Measurements from ENCODE around the gene POU3F1.
"Not testable (repeated sequence)": the region's sequence is repeated elsewhere in the genome, so short reads cannot be mapped to it uniquely, and the experiment has no call there.

The POU3F1 gene

DNA sequence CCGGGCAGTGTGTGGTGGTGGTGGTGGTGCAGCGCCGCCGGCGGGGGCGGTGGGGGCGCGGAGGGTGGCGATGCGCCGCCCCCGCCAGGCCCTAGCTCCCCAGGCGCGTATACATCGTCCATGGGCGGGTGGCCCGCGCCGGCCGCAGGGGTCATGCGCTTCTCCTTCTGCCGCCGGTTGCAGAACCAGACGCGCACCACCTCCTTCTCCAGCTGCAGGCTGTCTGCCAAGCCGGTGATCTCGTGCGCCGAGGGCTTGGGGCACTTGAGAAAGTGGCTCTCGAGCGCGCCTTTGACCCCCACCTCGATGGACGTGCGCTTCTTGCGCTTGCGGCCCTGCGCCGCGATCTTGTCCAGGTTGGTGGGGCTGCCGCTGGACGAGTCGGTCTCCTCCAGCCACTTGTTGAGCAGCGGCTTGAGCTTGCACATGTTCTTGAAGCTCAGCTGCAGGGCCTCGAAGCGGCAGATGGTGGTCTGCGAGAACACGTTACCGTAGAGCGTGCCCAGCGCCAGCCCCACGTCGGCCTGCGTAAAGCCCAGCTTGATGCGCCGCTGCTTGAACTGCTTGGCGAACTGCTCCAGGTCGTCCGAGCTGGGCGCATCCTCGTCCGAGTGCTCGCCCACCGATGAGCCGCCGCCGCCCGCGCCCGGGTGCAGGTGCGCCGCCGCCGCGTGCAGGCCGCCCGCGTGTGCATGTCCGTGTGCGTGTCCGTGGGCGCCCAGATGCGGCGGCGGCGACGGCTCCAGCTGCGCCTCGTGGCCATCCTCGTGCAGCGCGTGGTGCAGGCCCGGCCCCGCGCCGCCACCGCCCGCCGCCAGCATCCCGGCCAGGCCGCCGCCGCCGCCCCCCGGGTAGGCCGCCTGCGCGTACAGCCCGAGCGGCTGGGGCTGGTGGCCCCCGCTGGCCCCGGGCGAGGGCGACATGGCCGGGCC, 926 bp downstream of the POU3F1 start:
- peak; percentile 37 for DNase-seq

DNA sequence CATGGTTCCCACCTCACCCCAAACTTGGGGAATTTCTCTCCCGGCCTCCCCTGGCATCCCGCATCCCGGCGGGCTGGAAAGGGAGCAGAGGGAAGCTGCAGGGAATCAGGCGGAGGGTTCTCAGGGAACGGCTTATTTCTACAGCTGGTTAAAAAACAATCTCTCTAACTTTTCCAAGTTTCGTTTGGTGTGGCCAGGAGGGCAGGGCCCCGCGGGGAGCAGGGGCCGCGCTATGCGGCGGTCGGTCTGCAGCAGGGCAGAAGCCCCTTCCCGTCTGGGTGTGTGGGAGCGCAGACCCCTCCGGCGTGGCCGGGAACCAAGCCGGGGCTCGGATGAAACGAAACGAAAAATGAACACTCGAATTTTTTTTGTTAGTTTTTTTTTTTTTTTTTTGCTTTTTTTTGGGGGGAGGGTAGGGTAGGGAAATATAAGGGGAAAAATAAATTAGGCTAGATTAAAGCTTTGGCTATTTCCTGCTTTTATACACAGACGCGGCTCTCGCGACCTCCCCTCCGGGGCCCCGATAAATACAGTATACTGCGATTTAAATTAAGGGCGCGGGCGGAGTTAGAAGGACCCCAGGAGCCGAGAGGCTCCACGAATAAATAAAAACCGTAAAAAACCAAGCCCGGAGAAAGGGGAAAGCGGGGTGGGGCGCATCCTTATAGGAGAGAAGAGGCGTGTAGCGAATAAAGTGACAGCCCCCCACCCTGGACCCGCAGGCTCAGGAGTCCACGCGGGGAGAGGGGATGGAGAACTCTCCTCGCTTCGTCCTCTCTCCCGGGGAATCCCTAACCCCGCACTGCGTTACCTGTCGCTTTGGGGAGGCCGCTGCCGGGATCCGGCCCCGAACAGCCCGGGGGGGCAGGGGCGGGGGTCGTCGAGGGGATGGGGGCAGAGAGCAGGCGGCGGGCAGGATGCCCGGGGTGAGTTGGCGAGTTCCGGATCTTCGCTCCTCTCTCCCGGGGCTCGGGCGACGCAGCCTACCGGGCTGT, 2.1 kb downstream of the POU3F1 start:
- DNase-seq = no peak

DNA sequence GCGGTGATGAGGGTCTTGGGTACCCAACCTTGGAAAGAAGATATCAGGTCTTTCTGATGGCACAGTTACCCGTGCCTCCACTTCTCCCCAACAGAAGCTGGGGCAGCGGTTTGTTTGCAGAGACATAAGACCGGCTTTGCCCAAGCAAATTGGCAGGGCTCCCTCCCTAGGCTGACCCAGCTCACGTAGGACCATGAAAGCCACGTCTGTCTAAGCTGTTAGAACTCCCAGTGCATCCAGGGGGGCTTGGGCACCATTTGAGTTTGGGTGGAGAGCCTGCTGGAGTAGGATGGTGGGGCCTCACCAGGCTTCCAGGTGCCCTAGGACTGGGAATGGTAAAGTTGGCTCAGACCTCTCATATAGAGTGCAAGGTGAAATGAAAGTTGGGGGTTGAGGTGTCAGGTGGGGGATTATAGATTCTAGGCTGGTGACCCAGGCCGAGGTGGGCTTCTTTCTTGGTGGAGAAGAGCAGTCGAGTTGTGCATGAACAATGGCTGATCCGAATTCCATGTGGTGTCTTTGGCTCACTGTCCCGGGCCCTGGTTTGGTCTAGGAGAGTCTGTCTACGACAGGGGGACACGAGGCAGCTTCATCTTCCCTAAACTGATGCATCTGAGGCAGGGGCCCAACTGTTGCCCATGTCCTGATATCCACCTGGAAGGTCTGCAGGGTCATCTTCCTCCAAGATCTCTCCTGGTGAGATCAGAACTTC, 3.4 kb downstream of the POU3F1 start:
- no peak for DNase-seq

DNA sequence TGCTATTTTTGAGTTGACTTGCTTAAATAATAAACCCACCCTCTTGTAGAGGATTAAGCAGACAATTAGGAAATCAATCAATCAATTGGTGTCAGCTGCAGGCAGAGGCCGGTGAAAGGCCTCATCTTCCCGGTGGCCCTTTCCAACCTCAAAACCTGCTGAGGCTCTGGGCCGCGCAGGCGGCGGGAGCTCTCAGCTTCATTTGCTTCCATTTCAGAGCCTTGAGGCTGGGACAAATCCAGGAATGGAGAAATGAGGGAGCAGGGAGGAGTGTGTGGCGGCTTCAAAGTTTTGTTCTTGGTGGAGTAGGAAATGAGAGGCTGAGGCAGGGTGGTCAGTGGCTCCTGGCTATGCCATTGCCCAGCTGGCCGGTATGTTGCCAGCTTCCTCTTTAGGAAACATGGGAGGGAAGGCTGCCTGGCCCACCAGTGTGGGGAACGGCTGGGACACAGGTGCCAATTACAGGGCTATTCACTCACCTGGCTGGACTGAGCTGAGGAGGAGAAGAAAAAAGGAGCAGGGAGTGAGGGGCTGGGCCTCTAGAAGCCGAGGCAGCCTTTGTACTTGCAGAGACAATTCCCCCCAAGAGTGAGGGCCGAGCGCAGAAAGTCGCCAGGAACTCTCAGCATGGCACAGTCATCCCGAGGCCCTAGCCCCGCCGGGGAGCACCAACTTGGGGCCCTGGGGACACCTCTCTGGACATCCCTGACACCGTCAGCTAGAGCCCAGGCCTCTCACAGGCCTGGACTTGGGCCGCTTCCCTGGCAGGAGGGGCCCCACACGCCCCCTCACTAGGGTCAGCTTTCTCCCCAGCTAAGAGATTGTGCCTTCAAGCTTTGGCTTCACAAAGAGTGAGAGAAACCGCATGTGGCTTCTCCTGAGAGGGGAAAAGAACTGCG, 4.4 kb downstream of the POU3F1 start:
- no peak for DNase-seq

DNA sequence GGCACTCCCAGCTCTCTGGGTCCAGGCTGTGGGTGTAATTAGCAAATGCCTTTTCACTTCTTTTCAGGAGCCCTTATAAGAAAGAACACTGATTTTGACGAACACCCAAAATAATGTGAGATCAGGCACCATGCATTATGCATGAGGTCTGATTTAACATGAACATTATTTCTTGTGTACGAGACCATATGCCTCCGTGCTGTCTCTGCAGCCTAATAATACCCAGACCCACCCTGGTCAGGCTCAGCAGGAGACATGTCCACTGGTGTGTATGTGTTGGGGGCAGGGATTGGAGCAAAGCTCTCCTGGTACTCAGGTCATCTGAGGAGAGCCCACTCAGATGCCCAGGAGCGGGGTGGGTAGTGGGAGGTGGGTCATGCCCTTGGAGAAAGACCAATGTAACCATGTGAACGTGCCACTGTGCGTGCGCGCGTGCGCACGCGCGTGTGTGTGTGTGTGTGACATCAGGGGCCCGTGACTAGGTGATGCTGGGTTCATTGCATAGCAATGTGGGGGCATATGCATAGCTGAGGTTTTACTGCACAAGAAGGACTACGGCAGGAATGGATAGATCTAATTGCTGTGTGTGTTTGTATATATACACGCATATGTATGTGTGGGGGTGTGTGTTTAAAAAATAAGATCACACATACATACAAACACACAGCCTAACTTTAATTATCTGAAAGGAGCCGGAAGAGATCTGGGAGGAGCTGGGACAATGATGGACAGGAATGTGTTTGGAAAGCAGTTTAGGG, 7.1 kb downstream of the POU3F1 start:
- DNase-seq = no peak

DNA sequence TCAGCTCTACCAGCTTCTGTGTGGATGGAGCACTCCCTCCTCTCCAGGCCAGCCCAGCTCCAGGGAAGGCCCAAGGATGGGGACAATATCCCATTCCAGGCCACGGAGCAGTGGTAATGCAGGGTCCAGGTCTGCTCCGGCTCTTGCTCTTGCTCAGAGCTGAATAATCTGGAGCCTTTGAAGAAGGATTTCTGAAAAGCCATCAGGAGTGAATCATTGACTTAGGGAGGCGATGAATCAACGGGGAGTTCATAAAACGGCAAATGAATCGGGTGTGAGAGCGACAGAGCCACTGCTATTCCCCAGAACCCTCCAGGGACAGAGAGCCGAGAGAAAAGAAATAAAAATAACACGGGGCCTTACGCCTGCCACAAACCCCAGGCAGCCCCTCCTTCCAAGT, 7.7 kb downstream of the POU3F1 start:
- DNase-seq = no peak

DNA sequence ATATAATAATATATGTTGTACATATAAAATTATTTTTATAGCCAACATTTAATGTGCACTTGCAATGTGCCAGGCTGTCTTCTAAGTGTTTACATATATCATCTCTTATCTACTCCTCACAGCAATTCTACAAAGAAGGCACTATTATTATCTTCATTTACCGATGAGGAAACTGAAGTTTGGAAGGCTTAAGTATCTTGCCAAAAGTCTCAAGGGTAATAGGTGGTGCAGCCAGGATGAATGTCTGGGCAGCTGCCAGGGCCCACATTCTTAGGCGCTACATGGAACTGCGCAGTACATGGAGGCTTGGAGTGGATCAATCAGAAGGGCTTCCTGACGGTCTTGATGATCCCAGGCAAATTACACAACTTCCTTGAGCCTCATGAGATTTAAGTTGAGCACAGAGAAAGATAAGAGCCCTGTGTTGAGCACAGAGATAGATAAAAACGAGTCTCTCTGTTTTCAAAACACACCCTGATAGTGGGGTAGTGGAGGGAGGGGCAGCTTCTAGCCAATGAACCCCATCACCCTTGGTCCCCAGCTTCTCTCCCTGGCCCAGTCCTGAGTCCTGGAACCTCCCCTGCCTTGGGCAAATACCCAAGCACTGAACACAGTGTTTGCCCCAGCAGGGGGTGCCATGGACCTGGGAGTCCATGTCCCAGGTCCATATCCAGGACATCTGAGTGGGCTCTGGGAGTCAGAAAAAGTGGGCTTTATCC, 9.2 kb downstream of the POU3F1 start:
- no peak for DNase-seq

DNA sequence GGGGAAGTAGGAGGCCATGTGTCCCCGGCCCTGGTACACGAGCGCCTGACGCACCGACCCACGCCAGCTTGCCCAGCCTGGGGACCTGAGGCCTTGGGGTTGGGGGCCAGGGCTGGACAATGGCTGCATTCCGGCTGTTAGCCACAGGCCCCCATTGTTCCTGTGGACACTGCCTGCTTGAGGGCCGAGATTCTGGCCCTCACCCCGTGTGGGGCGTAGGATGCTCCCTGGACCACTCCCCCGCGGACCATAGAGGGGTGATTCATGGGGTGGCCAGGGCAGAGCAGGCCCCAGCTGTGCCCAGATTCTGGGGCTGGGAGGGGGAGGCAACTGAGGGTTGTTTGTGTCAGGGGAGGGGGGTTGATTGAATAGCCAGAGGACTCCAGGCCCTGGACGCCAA, 11.7 kb downstream of the POU3F1 start:
- no peak for DNase-seq

DNA sequence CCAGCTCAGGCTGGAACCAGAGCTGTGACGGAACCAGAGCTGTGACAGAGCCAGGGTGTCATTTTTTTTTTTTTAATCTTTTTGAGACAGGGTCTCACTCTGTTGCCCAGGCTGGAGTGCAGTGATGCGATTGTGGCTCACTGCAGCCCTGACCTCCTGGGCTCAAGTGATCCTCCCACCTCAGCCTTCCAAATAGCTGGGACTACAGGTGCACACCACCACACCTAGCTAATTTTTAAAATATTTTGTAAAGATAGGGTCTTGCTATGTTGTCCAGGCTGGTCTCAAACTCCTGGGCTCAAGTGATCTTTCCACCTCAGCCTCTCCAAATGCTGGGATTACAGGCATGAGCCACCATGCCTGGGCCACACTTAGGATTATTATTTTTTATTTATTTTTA, 13.6 kb downstream of the POU3F1 start:
- DNase-seq = not testable (repeated sequence)

DNA sequence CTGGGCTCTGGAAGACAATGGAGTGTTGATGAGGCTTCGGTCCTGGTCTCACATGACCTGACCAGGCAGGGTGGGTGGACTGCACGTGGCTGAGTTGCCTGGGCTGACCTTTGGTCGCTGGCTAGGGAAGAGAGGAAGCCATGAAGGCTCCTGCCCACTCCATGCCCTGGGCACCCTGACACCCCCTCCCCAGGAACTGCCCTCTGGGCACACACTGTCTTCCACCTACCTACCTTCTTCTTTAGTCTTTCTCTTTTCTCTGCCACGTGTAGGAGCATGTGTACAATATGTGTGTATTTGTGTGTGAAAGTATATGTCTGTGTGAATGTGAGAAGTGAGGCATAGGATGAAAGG, 15.1 kb downstream of the POU3F1 start:
- no peak for DNase-seq

DNA sequence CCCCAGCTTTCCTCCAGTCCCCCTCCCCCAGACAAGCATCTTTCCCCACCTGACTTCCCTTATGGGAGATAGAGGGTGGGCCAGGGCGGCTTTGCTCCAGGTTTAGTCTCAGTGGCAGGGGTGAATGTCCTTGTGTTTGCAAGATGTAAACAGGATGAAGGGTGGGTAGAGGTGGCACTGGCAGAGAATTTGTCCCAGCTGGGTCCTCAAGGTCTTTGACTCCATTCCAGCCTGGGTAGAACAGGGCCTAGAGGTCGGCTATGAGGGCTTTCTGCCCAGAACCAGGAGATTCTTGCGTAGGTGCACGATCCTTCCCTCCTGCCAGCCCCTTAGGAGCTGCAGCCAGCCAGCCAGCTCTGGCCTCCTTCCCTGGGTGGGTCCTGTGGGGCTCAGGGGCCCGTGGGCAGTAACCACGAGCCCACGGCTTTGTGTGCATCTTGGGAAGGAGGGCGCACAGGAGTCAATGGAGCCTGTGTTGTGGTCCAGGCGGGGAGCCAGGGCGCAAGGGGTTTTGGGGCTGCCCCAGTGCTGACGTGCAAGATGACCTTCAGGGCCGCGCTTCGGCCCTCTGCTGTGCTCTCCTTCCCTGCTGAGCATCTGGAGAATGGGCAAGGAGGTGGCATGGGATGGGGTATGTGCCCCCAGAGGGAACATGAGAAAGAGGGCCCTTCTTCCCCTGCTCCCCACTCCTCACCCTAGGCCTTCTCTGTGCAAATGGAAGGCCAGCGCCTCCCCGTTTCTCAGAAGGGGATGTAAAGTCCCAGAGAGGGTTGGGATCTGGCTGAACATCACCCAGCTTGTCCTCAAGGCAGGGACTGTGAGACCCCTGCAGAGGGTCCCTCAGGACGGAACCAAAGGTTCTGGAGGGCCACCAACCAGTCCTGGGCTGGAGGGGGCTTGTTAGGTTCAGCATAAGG, 15.7 kb downstream of the POU3F1 start:
- DNase-seq = no peak

DNA sequence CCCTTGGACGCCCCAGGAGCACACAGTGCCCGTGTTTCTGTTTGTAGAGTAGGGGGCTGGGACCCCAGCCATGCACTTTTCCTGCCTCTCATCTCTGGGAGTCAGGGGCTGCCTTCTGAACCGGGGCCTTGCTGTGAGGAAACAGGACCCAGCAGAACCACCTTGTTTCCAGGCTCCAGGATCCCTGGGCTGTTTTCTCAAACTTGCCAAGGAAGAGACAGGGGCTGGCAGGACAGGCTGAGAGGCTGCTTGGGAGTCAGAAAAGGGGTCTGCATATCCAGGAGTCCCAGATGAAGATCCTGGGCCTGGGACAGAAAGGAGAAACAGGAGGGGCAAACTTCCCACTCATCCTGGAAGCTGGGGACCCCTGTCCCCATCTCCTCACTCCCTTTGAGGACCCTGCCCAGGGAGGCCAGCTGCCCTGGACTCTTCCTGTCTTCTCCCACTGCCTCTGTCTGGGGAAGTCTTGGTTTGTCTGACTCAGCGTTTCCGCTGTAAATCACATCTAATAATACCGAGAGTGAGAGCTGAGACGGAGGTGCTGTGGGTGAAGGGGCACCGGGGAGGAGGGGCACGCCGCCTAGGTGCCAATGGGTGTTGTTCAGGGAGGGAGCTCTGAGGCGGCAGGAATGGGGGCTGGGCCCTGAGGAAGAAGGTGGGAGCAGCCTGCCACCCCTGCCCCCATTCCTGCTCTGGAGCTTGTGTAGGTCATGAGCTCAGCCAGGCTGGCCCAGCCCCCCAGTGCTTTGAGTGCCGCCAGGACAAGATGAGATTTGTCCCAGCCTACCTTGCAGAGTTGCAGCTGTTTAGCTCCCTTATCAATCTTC, 16.7 kb downstream of the POU3F1 start:
- DNase-seq = no peak

DNA sequence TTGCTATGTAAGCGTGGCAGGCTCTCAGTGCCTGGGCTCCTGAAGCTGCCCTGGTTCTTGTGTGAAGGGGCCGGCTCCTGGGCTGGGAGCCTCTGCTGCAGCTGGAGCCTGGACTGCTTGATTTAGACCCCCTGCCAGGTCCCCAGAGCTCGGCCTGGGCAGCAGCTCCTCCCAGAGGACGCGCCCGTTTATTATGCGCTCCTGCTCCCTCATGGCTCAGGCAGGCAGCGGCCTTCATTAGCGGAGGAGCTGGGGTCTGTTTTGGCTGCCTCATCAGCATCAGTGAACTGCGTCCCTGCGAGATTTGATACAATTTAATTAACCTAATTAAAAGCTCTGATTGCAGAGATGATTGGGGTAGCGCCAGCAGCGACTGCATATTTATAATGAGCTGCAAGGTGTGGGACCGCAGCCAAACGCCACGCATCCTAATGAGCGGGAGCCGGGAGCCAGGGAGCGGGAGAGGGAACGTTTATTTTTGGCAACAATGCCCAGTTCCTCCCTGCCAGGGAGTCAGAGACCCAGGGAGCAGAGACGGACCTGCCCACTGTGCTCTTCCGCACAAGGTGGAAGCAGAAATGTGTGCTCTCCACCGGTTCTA, 17.4 kb downstream of the POU3F1 start:
- peak; percentile 80 for DNase-seq

DNA sequence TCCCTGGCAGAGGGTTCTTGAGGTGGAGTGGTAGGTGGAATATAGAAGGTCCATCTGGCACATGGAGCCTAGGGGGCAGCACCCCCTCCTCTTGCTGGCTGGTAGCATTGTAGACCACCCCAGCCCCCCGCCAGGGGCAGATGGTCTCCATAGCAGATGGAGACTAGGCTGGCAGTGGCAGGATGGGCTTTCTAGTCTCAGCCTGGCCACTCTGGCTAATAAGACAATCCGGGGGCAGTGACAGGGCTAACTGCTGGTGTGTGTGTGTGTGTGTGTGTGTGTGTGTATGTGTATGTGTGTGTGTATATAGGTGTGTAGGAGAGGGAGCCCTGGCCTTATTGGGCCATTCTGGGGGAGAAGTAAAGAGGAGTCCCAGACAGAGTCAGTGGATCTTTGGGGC, 17.9 kb downstream of the POU3F1 start:
- peak; percentile 43 for DNase-seq

DNA sequence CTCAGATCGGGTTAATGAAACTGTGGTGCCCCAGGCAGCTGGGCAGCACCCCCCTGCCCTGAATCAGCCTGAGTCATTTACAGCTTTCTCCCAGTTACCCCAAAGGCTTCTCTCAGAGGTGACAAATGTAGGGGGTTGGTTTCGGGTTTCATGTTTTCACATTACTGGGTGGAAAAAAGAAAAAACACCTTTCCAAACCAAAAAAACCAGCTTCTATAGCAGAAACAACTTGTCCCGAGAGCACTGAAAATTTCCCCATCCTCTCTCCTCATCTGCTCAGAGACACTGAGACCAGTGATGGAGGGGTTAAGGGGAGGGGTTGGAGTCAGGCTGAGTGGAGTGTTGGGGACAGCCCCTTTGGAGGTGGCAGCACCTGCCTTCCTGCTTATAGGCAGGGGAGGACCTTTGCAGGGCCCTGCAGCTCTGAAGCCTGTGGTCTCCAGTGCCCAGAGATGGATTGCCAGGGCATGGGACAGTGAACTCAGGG, 18.4 kb downstream of the POU3F1 start:
- no peak for DNase-seq

DNA sequence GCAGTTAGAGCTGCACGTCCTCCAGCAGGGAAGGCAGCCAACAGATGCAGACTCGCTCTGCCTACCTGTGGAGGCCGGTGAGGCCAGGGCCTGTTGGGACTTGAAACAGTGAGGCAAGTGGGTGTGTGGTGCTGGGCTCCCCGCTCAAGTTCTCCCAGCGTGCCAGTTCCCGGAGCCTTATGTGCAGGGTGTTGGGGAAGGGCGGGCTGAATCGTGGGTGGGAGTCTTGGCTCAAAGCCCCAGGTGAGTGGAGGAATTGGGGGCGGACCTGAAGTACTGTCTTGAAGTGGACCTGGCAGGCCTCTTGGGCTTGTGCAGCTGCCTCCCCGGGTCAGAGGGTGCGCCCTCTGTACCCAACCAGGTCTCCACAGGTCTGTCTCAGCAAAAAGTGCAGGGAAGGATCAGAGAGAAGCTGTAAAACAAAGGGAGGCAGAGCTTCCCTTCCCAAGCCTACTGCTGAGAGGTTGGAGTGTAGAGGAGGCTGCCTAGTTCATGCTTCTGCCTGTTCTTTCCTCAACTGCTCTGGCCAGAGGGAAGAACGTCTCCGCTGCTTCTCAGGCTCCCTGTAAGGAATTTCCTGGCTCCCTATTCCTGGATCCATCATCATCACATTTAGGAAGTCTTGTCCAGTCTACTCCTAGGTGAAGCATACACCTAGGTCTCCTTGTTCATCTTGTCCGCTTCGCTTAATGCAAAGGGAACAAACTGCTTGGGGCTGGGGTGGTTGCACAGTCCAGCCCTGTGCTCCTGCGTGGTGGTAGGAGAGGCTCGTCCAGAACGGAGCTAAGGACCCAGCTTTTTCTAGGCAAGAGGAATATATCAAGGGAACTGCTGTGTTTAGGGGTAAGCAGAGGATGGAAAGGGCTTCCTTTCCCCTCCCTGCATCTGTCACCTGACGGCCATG, 19.1 kb downstream of the POU3F1 start:
- no peak for DNase-seq

Measured in NCI-H1092 (cell line).